ENCODE results near the gene CRISP1. TPM values are rescaled to one million over a fixed set of nuclear protein-coding genes. Genes with fewer than 3 reads are reported as not detected.

CRISP1 gene
- polyA plus RNA-seq, 1 donor from 2014 or later, result not detected

DNA sequence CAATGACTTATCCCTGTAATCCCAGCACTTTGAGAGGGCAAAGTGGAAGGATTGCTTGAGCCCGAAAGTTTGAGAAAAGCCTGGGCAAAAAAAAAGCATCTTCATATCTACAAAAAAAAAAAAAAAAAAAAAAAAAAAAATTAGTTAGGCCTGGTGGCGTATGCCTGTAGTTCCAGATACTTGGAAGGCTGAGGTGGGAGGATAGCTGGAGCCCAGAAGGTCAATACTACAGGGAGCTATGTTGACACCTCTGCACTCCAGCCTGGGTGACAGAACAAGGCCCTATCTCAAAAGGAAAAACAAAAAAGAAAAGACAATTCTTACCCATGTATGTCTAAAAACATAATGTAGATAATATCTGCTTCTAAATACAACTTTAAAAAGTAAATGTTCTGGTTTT, 27.2 kb downstream of the CRISP1 start:
- no peak overlapping the region for H3K27ac ChIP-seq (ENCODE audit: low read length)
- no peak overlapping the region for H3K4me3 ChIP-seq (ENCODE audit: low read length)
- no peaks in the 10 kb centered on the region for H3K36me3 ChIP-seq (ENCODE audit: insufficient read depth, low read length)
- H3K9me3 ChIP-seq (ENCODE audit: low read length), result no peaks in the 10 kb centered on the region
- TF ChIP-seq SMC3 (conservative IDR thresholded peaks at IDR 0.05; ENCODE audit: poor library complexity) (no peak), POLR2AphosphoS5 (IDR thresholded peaks at IDR 0.05) (no peak), MXI1 (conservative IDR thresholded peaks at IDR 0.05; ENCODE audit: poor library complexity, severe bottlenecking) (no peak), EZH2 (IDR thresholded peaks at IDR 0.05; ENCODE audit: borderline replicate concordance, insufficient read depth, low read length, poor library complexity, severe bottlenecking) (no peak), TAF1 (IDR thresholded peaks at IDR 0.05; ENCODE audit: low read depth) (no peak), EP300 (conservative IDR thresholded peaks at IDR 0.05; ENCODE audit: poor library complexity, severe bottlenecking) (no peak), RAD21 (conservative IDR thresholded peaks at IDR 0.05) (no peak)
- TF ChIP-seq, protein P1, sequence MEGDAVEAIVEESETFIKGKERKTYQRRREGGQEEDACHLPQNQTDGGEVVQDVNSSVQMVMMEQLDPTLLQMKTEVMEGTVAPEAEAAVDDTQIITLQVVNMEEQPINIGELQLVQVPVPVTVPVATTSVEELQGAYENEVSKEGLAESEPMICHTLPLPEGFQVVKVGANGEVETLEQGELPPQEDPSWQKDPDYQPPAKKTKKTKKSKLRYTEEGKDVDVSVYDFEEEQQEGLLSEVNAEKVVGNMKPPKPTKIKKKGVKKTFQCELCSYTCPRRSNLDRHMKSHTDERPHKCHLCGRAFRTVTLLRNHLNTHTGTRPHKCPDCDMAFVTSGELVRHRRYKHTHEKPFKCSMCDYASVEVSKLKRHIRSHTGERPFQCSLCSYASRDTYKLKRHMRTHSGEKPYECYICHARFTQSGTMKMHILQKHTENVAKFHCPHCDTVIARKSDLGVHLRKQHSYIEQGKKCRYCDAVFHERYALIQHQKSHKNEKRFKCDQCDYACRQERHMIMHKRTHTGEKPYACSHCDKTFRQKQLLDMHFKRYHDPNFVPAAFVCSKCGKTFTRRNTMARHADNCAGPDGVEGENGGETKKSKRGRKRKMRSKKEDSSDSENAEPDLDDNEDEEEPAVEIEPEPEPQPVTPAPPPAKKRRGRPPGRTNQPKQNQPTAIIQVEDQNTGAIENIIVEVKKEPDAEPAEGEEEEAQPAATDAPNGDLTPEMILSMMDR (IDR thresholded peaks at IDR 0.05; ENCODE audit: poor library complexity, severe bottlenecking), result no peak
- TF ChIP-seq, protein P2, sequence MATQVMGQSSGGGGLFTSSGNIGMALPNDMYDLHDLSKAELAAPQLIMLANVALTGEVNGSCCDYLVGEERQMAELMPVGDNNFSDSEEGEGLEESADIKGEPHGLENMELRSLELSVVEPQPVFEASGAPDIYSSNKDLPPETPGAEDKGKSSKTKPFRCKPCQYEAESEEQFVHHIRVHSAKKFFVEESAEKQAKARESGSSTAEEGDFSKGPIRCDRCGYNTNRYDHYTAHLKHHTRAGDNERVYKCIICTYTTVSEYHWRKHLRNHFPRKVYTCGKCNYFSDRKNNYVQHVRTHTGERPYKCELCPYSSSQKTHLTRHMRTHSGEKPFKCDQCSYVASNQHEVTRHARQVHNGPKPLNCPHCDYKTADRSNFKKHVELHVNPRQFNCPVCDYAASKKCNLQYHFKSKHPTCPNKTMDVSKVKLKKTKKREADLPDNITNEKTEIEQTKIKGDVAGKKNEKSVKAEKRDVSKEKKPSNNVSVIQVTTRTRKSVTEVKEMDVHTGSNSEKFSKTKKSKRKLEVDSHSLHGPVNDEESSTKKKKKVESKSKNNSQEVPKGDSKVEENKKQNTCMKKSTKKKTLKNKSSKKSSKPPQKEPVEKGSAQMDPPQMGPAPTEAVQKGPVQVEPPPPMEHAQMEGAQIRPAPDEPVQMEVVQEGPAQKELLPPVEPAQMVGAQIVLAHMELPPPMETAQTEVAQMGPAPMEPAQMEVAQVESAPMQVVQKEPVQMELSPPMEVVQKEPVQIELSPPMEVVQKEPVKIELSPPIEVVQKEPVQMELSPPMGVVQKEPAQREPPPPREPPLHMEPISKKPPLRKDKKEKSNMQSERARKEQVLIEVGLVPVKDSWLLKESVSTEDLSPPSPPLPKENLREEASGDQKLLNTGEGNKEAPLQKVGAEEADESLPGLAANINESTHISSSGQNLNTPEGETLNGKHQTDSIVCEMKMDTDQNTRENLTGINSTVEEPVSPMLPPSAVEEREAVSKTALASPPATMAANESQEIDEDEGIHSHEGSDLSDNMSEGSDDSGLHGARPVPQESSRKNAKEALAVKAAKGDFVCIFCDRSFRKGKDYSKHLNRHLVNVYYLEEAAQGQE (IDR thresholded peaks at IDR 0.05; ENCODE audit: borderline replicate concordance), result no peak
- no peaks in the 10 kb centered on the region for H3K9me2 ChIP-seq (ENCODE audit: insufficient read depth, low read length)
- no peak overlapping the region for H2AFZ ChIP-seq (ENCODE audit: low read depth, low read length)
- H3K4me2 ChIP-seq (ENCODE audit: low read length), result no peak overlapping the region
- H3K9ac ChIP-seq (ENCODE audit: low read length), result no peak overlapping the region
- no peaks in the 10 kb centered on the region for H3F3A ChIP-seq (ENCODE audit: insufficient read depth, low read length, poor library complexity, severe bottlenecking)
- H4K20me1 ChIP-seq (ENCODE audit: insufficient read depth), result no peaks in the 10 kb centered on the region
- no peaks in the 10 kb centered on the region for H3K27me3 ChIP-seq (ENCODE audit: insufficient read depth, low read depth, low read length)
- no peaks in the 10 kb centered on the region for H3K79me2 ChIP-seq (replicated peaks; ENCODE audit: insufficient read depth, low read length)

DNA sequence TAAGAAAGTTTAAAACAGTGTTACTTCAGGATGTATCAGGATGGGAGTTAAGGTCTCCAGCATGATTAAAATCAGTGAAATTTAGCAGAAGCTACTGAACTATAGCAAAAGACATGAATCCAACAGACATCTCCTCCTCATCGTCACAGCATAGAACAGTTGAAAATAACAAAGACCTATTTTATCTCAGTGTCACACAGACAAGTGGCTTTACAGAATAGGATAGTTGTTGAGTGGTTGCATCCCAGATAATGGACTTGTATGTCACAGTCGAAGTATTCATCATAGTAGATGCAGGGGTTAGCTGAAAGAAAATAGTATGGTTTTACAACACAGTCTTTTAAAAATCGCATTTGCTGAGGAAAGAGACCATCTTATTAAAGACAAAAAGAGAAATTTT, 31.2 kb downstream of the CRISP1 start:
- H2AFZ ChIP-seq (ENCODE audit: low read depth, low read length), result no peak overlapping the region
- no peak for TF ChIP-seq EP300 (conservative IDR thresholded peaks at IDR 0.05; ENCODE audit: poor library complexity, severe bottlenecking)
- no peak for TF ChIP-seq RAD21 (conservative IDR thresholded peaks at IDR 0.05)
- TF ChIP-seq SMC3 (conservative IDR thresholded peaks at IDR 0.05; ENCODE audit: poor library complexity), result no peak
- TF ChIP-seq POLR2AphosphoS5 (IDR thresholded peaks at IDR 0.05), result no peak
- no peak for TF ChIP-seq TAF1 (IDR thresholded peaks at IDR 0.05; ENCODE audit: low read depth)
- no peak for TF ChIP-seq EZH2 (IDR thresholded peaks at IDR 0.05; ENCODE audit: borderline replicate concordance, insufficient read depth, low read length, poor library complexity, severe bottlenecking)
- TF ChIP-seq, protein P2 (IDR thresholded peaks at IDR 0.05; ENCODE audit: borderline replicate concordance), result no peak
- H3K27ac ChIP-seq (ENCODE audit: low read length), result no peak overlapping the region
- H3K9me3 ChIP-seq (ENCODE audit: low read length), result no peaks in the 10 kb centered on the region
- H3K36me3 ChIP-seq (ENCODE audit: insufficient read depth, low read length), result no peaks in the 10 kb centered on the region
- H3F3A ChIP-seq (ENCODE audit: insufficient read depth, low read length, poor library complexity, severe bottlenecking), result no peaks in the 10 kb centered on the region
- H3K27me3 ChIP-seq (ENCODE audit: insufficient read depth, low read depth, low read length), result no peaks in the 10 kb centered on the region
- H3K79me2 ChIP-seq (replicated peaks; ENCODE audit: insufficient read depth, low read length), result no peaks in the 10 kb centered on the region
- H3K9me2 ChIP-seq (ENCODE audit: insufficient read depth, low read length), result no peaks in the 10 kb centered on the region
- H3K4me2 ChIP-seq (ENCODE audit: low read length), result no peak overlapping the region
- H3K9ac ChIP-seq (ENCODE audit: low read length), result no peak overlapping the region
- H4K20me1 ChIP-seq (ENCODE audit: insufficient read depth), result no peaks in the 10 kb centered on the region
- no peak overlapping the region for H3K4me3 ChIP-seq (ENCODE audit: low read length)

All from neural cell (in vitro differentiated cells).